ENCODE results near the gene PPP1R13L.

DNA sequence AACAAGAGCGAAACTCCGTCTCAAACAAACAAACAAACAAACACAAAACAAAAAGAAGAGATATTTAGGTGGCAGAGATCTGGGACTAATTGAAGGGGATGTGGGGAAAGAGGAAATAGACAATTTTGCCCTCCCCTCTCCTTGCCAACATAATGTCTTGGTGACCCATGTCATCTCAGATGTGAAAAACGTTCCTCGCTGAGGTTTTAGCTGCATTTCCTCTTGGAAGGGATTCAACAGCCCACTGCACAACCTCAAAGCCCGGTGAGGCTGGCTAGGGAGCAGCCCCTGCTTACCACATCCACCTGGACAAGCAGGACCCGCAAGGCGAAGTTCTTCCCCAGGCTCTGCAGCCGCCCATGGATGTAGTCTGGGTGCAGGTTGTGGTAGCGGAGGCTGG, 13.9 kb upstream of the PPP1R13L start:
- no peak for TF ChIP-seq POLR2A (IDR thresholded peaks at IDR 0.05; ENCODE audit: low read length)
- TF ChIP-seq GATA1 (IDR thresholded peaks at IDR 0.05; ENCODE audit: low read depth, low read length) = no peak

Data from erythroblast (primary cell).